A673 (cell line): Measurements from ENCODE around the gene TMEM92. TPM values are rescaled to one million over a fixed set of nuclear protein-coding genes. Genes with fewer than 3 reads are reported as not detected.

Experiments
- BruUV-seq: library from RNA; stranded (reverse); fragments of 400-500 nt; replicated peaks from 2 replicates; lab custom pipeline; 2021; lab: Mats Ljungman, UMichigan
- CTCF ChIA-PET: fragments of 300-600 bp; sonication (Branson Sonifier 250); formaldehyde crosslinking; loops from one replicate; lab custom pipeline; 2022; ENCODE audit warnings: antibody characterized with exemption; lab: Charles Lee
- POLR2A ChIA-PET: fragments of 300-600 bp; sonication (Branson Sonifier 250); formaldehyde crosslinking; loops from one replicate; lab custom pipeline; 2022; ENCODE audit warnings: antibody characterized with exemption; ENCODE audit not compliant: low non-redundant PET; lab: Charles Lee
- DNase-seq: peaks from one replicate; pipeline ENCODE4 v3.0.0-alpha.2; 2015; ENCODE audit warnings: low spot score
- H3K27ac ChIP-seq: fragments of 200-600 bp; sonication (generic); 2 replicates; pipeline ENCODE4 v1.5.1; 2016; ENCODE audit warnings: mixed run types, low read depth, mild to moderate bottlenecking, mixed read lengths, antibody characterized with exemption, low read length; ENCODE audit not compliant: poor library complexity, severe bottlenecking
- H3K27me3 ChIP-seq: fragments of 200-600 bp; sonication (generic); replicated peaks from 2 replicates; pipeline ENCODE4 v1.6.1; 2017; ENCODE audit warnings: mixed run types, low read depth, mild to moderate bottlenecking, mixed read lengths, antibody characterized with exemption, low read length; ENCODE audit not compliant: insufficient read depth, poor library complexity
- H3K36me3 ChIP-seq: fragments of 200-600 bp; sonication (generic); 2 replicates; pipeline ENCODE4 v1.6.1; 2016; ENCODE audit warnings: mixed run types, mild to moderate bottlenecking, mixed read lengths, antibody characterized with exemption, low read length; ENCODE audit not compliant: insufficient read depth, poor library complexity, severe bottlenecking
- H3K4me1 ChIP-seq: fragments of 200-600 bp; sonication (generic); 2 replicates; pipeline ENCODE4 v1.6.1; 2017; ENCODE audit warnings: mixed run types, mild to moderate bottlenecking, mixed read lengths, antibody characterized with exemption, low read length; ENCODE audit not compliant: insufficient read depth, poor library complexity, severe bottlenecking
- H3K4me3 ChIP-seq: fragments of 200-600 bp; sonication (generic); 2 replicates; pipeline ENCODE4 v1.5.1; 2016; ENCODE audit warnings: low read depth, mixed run types, mild to moderate bottlenecking, mixed read lengths, low read length; ENCODE audit not compliant: poor library complexity, severe bottlenecking
- H3K9me3 ChIP-seq: fragments of 200-600 bp; sonication (generic); 2 replicates; pipeline ENCODE4 v1.6.1; 2016; ENCODE audit warnings: mixed run types, low read depth, mild to moderate bottlenecking, mixed read lengths, antibody characterized with exemption, low read length; ENCODE audit not compliant: poor library complexity, severe bottlenecking
- EZH2 ChIP-seq: fragments of 200-600 bp; sonication (generic); IDR thresholded peaks from 2 replicates; pipeline ENCODE4 v1.6.1; 2017; ENCODE audit warnings: borderline replicate concordance, low read depth, mild to moderate bottlenecking, mixed read lengths, antibody characterized with exemption, low read length; ENCODE audit not compliant: poor library complexity, severe bottlenecking
- intact Hi-C: fragments of 100-400 bp; cut with micrococcal nuclease; formaldehyde crosslinking; loops from one replicate; pipeline ENCODE4 v1.10.0; 2022; ENCODE audit not compliant: unreplicated experiment
- total RNA-seq: library from RNA; stranded (reverse); gene quantifications from 2 replicates; pipeline ENCODE4 v1.2.3, GENCODE V29; 2021
- TF ChIP-seq, protein P1 (sequence below): fragments of 300-800, 200-600 bp; sonication (generic); conservative IDR thresholded peaks from 2 replicates; pipeline ENCODE4 v1.5.1; 2017; ENCODE audit warnings: low read depth, mild to moderate bottlenecking, antibody characterized with exemption, low read length, moderate library complexity, mixed read lengths

TMEM92 gene
- total RNA-seq, 1 experiment from 2014 or later: 0.19 TPM

DNA sequence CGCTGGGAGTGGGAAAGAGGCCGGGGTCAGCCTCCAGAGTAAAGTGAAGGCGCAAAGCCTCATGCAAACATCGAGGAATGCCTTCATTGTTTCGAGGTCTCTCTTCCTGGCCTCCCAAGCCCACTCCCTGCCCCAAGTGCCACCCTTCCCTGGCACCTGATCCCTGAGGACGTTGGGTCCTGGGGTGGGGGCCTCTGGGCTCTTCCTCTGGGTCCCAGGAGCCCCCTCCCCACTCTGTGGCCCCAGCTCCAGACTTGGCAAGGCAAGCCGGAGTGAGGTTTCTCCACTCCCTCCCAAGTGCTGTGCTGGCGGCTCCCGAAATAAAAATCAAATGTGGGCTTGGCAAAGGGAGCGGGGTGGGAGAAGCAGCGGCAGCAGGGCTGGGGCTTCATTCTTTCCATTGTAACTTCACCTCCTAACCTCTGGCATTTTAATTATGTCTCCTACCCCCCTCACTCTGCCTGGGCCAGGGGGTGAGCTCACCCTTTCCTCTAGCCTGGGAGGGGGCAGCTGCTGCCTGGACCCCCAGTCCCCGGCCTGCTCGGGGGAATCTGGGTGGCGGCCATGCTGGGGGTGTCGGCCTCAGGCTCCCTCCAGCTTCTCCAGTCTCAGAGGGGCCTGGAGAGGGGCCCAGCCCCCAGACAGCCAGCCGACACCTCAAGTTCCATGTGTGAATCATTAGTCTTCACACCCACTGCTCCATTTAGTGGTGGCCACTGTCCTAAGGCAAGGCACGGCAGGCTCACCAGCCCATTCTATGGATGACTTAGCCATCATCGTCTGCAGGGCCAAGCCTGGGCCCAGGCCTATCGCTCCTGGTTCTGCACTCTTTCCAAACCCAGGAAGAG is 14.6 kb upstream of the TMEM92 start:
- H3K4me1 ChIP-seq: no peaks in the 10 kb centered on the region
- BruUV-seq: no TSS peak
- H3K27ac ChIP-seq: no peak overlapping the region
- no peaks in the 10 kb centered on the region for H3K27me3 ChIP-seq
- H3K9me3 ChIP-seq: no peaks in the 10 kb centered on the region
- POLR2A ChIA-PET: no interaction called here
- DNase-seq: no peak
- TF ChIP-seq EZH2: no peak
- TF ChIP-seq, protein P1, sequence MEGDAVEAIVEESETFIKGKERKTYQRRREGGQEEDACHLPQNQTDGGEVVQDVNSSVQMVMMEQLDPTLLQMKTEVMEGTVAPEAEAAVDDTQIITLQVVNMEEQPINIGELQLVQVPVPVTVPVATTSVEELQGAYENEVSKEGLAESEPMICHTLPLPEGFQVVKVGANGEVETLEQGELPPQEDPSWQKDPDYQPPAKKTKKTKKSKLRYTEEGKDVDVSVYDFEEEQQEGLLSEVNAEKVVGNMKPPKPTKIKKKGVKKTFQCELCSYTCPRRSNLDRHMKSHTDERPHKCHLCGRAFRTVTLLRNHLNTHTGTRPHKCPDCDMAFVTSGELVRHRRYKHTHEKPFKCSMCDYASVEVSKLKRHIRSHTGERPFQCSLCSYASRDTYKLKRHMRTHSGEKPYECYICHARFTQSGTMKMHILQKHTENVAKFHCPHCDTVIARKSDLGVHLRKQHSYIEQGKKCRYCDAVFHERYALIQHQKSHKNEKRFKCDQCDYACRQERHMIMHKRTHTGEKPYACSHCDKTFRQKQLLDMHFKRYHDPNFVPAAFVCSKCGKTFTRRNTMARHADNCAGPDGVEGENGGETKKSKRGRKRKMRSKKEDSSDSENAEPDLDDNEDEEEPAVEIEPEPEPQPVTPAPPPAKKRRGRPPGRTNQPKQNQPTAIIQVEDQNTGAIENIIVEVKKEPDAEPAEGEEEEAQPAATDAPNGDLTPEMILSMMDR: no peak
- H3K36me3 ChIP-seq: no peaks in the 10 kb centered on the region
- intact Hi-C loops: loop anchor here (5.0 kb wide), 1 partner anchor 37 kb away; no protein-coding TSS in a partner anchor
- CTCF ChIA-PET: no interaction called here
- no peak overlapping the region for H3K4me3 ChIP-seq

DNA sequence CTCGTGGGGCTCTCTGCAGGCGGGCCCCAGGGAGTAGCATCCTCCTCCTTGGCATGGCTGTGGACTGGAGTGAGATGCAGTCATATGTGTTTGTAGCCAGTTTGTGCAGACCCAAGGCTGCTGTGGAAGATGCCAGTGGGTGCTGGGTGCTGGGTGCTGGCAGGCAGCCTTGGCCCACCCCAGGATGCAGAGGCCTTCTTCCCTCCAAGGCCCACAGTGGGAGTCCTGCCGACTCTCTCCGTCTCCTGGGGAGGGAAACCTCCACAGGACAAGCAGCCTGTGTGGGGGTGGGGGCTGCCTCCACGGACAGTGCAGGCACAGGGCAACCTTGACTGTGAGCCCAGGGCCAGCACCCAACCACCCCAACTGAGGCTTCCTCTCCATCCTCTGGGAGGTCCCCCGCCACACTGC is 13.8 kb upstream of the TMEM92 start:
- intact Hi-C loops: loop anchor here (5.0 kb wide), 1 partner anchor 38 kb away; no protein-coding TSS in a partner anchor
- Histone ChIP-seq H3K9me3 (no peaks in the 10 kb centered on the region), H3K4me1 (no peaks in the 10 kb centered on the region), H3K27ac (no peak overlapping the region), H3K36me3 (no peaks in the 10 kb centered on the region), H3K27me3 (no peaks in the 10 kb centered on the region), H3K4me3 (no peak overlapping the region)
- CTCF ChIA-PET: no interaction called here
- no peak for DNase-seq
- POLR2A ChIA-PET: no interaction called here
- no peak for TF ChIP-seq EZH2
- TF ChIP-seq, protein P1: no peak
- no TSS peak for BruUV-seq

DNA sequence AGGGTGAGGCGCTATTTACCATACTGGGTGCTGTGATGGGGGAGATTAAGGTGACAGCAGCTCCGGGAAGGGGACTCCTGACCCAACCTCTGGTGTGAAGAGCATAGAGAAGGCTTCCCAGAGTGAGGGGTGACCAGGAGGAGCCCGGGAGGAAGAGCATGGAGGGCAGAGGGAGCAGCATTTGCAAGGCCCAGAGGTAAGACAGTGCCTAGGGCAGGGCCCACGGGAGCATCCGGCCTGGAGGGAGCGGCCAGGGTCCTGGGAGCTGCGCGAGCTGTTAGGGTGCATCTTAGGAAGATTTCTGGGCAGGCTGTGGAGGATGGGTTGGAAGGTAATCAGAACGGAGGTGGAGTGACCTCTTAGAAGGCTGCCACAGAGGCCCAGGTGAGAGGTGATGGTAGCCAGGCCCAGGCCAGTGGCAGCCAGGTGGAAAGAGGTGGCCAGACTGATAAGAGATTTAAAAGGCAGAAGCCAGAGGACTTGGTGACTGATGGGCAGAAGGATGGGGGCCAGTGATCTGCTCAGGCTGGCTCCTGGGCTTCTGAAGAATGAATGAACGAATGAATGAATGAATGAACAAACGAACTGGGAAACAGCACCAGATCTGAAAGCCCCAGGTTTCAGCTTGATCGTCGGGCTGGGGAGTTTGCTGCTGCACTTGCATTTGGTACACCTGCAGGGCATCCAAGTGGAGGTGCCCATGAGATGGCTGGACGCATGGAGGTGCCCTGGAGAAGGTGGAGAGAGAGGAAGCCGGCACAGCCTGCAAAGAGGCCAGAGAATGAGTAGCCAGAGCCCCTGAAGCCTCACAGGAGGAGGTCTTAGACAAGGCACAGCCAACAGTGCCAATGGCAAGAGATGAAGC is 13.0 kb upstream of the TMEM92 start:
- Histone ChIP-seq H3K36me3 (no peaks in the 10 kb centered on the region), H3K9me3 (no peaks in the 10 kb centered on the region), H3K4me1 (no peaks in the 10 kb centered on the region), H3K4me3 (no peak overlapping the region), H3K27me3 (no peaks in the 10 kb centered on the region), H3K27ac (no peak overlapping the region)
- intact Hi-C loops: loop anchor here (5.0 kb wide), 1 partner anchor 39 kb away; no protein-coding TSS in a partner anchor
- no TSS peak for BruUV-seq
- ChIA-PET POLR2A (interaction anchor here (0.6 kb wide), 1 partner anchor 765 kb away, joined by 9 read pairs; no protein-coding TSS in a partner anchor), CTCF (no interaction called here)
- TF ChIP-seq EZH2: no peak
- TF ChIP-seq, protein P1: no peak
- DNase-seq: no peak
